Measurements from ENCODE around the gene CACFD1. TPM values are rescaled to one million over a fixed set of nuclear protein-coding genes. Genes with fewer than 3 reads are reported as not detected.

CACFD1 gene
- polyA plus RNA-seq, 3 donors = 5.0 to 6.7 (median 5.1) TPM

DNA sequence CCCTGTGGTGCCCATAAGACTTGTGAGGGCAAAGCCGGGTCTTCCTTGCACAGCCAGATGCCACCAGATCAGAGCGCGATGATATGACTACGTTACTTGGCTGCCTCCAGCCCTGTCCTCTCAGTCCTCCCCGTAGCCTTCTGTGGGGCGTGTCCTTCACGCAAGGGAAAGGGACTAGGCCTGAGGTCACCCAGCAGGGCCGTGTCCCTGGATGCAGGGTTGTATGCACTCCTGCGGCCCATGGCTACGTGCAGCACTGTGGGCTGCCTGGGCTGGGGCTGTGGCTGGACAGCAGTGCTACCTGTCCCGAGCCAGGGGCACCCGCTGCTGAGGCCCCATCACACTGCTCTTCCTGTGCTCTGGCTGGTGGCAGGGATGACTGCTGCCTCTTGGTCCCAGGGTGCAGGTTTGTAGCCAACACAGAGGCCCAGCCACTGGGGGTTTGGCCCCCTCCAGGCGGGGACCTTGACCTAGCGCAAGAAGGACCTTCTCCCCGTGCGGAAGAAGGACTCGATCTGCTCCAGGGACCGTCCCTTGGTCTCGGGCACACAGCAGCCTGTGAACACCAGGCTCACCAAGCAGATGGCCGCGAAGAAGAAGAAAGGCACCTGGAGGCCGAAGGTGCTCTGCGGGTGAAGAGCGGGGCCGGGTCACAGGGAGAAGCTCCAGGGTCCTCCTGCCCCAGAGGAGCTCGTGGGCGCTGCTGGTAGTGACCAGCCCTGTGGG is 11.9 kb downstream of the CACFD1 start:
- Histone ChIP-seq H3K9ac (ENCODE audit: insufficient read depth, low read length, poor library complexity, severe bottlenecking) (peak overlapping the region; percentile 32), H3K79me2 (ENCODE audit: insufficient read depth, low read length) (peaks cover 13% of the 10 kb centered on the region), H4K20me1 (ENCODE audit: insufficient read depth, low read length) (peaks cover 88% of the 10 kb centered on the region), H3K9me3 (replicated peaks in 1 of 2; ENCODE audit: control insufficient read depth in 1 of 2, insufficient read depth in 1 of 2, low read length in 2 of 2) (no peaks in the 10 kb centered on the region), H2AFZ (ENCODE audit: insufficient read depth, low read depth, low read length, poor library complexity, severe bottlenecking) (no peak overlapping the region), H3K4me3 (replicated peaks in 1 of 3; ENCODE audit: low read depth in 2 of 3, low read length in 3 of 3) (peak overlapping the region in 1 of 3 experiments; percentile 36), H3K4me1 (ENCODE audit: control insufficient read depth in 1 of 2, insufficient read depth in 2 of 2, low read length in 2 of 2) (peaks cover 66 to 75% of the 10 kb centered on the region in 2 donors), H3K36me3 (replicated peaks in 1 of 2; ENCODE audit: control insufficient read depth in 1 of 2, insufficient read depth in 2 of 2, low read length in 2 of 2) (peaks cover 44 to 45% of the 10 kb centered on the region in 2 donors), H3K27ac (ENCODE audit: low read depth in 1 of 2, low read length in 2 of 2) (peak overlapping the region; percentile 33 to 70), H3K4me2 (replicated peaks; ENCODE audit: extremely low read depth, low read length, poor library complexity, severe bottlenecking) (peak overlapping the region; percentile 43), H3K27me3 (ENCODE audit: control insufficient read depth in 2 of 2, insufficient read depth in 2 of 2, low read length in 2 of 2) (no peaks in the 10 kb centered on the region)
- 94% methylated on average over 27 of the region's 27 CpGs for WGBS (ENCODE audit: insufficient coverage)
- Mint-ChIP-seq H3K36me3 (peaks cover 30 to 48% of the 10 kb centered on the region in 2 donors), H3K9me3 (no peaks in the 10 kb centered on the region), H3K27me3 (ENCODE audit: low read depth in 3 of 3) (peaks cover 0 to 3% (median 1%) of the 10 kb centered on the region in 3 donors), H3K4me3 (peak overlapping the region; percentile 31 to 42), H3K27ac (peak overlapping the region in 4 of 7 donors; percentile 30 to 63 (median 47)), H3K4me1 (peaks cover 51% of the 10 kb centered on the region)
- intact Hi-C loops (cut with micrococcal nuclease) = loop anchor here in 1 of 2 donors (10.0 kb wide), 1 partner anchor 553 kb away; the partner anchor contains the start of gene BRD3OS
- TF ChIP-seq, protein P1, sequence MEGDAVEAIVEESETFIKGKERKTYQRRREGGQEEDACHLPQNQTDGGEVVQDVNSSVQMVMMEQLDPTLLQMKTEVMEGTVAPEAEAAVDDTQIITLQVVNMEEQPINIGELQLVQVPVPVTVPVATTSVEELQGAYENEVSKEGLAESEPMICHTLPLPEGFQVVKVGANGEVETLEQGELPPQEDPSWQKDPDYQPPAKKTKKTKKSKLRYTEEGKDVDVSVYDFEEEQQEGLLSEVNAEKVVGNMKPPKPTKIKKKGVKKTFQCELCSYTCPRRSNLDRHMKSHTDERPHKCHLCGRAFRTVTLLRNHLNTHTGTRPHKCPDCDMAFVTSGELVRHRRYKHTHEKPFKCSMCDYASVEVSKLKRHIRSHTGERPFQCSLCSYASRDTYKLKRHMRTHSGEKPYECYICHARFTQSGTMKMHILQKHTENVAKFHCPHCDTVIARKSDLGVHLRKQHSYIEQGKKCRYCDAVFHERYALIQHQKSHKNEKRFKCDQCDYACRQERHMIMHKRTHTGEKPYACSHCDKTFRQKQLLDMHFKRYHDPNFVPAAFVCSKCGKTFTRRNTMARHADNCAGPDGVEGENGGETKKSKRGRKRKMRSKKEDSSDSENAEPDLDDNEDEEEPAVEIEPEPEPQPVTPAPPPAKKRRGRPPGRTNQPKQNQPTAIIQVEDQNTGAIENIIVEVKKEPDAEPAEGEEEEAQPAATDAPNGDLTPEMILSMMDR (IDR thresholded peaks at IDR 0.05) = no peak
- DNase-seq = no peak

DNA sequence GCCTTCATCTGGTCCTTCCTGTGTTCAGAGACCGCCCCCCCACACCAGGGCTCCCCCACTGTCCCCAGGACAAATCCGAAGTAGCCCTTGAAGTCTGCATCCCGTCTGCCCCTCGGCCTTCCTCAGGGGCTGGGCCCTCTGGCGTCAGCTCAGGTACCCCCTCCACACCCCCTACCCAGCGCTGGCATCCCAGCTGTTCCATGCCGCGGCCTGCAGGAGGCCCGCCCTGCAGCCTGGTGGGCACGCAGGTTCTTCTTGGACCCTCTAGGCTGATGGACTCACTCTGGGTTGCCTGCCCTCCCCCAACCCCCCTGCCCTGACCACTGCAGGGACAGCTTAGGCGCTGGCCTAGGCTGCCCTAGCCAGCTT is 12.5 kb downstream of the CACFD1 start:
- Histone ChIP-seq H3K27me3 (ENCODE audit: control insufficient read depth in 2 of 2, insufficient read depth in 2 of 2, low read length in 2 of 2) (no peaks in the 10 kb centered on the region), H3K4me3 (replicated peaks in 1 of 3; ENCODE audit: low read depth in 2 of 3, low read length in 3 of 3) (no peak overlapping the region), H3K9me3 (replicated peaks in 1 of 2; ENCODE audit: control insufficient read depth in 1 of 2, insufficient read depth in 1 of 2, low read length in 2 of 2) (no peaks in the 10 kb centered on the region), H3K9ac (ENCODE audit: insufficient read depth, low read length, poor library complexity, severe bottlenecking) (no peak overlapping the region), H3K36me3 (replicated peaks in 1 of 2; ENCODE audit: control insufficient read depth in 1 of 2, insufficient read depth in 2 of 2, low read length in 2 of 2) (peaks cover 44 to 45% of the 10 kb centered on the region in 2 donors), H3K79me2 (ENCODE audit: insufficient read depth, low read length) (peaks cover 18% of the 10 kb centered on the region), H4K20me1 (ENCODE audit: insufficient read depth, low read length) (peaks cover 93% of the 10 kb centered on the region), H2AFZ (ENCODE audit: insufficient read depth, low read depth, low read length, poor library complexity, severe bottlenecking) (no peak overlapping the region), H3K4me1 (ENCODE audit: control insufficient read depth in 1 of 2, insufficient read depth in 2 of 2, low read length in 2 of 2) (peaks cover 72 to 81% of the 10 kb centered on the region in 2 donors), H3K4me2 (replicated peaks; ENCODE audit: extremely low read depth, low read length, poor library complexity, severe bottlenecking) (peak overlapping the region; percentile 0), H3K27ac (ENCODE audit: low read depth in 1 of 2, low read length in 2 of 2) (no peak overlapping the region)
- no peak for DNase-seq
- Mint-ChIP-seq H3K27me3 (ENCODE audit: low read depth in 3 of 3) (peaks cover 0 to 3% (median 1%) of the 10 kb centered on the region in 3 donors), H3K9me3 (no peaks in the 10 kb centered on the region), H3K36me3 (peaks cover 30 to 52% of the 10 kb centered on the region in 2 donors), H3K27ac (no peak overlapping the region), H3K4me3 (no peak overlapping the region), H3K4me1 (peaks cover 57% of the 10 kb centered on the region)
- WGBS (ENCODE audit: insufficient coverage) = 95% methylated on average over 10 of the region's 11 CpGs
- intact Hi-C loops (cut with micrococcal nuclease) = loop anchor here in 1 of 2 donors (10.0 kb wide), 1 partner anchor 553 kb away; the partner anchor contains the start of gene BRD3OS
- TF ChIP-seq, protein P1 (IDR thresholded peaks at IDR 0.05) = no peak
